Spleen (tissue), 11 donors: Measurements from ENCODE around the gene LYRM7. TPM values are rescaled to one million over a fixed set of nuclear protein-coding genes. Genes with fewer than 3 reads are reported as not detected.

Experiments
- DNase-seq: peaks from one replicate; pipeline ENCODE4 v3.0.0-alpha.2; 2020
- H3K27ac ChIP-seq, 8 donors: fragments of 200-600 bp; sonication (generic) in 7 of 8; 1 replicate in 4 of 8; 2 replicates in 4 of 8; pipeline versions ENCODE4 v1.5.0 to v1.8.0; 2016 to 2021; ENCODE audit warnings: inconsistent platforms in 4 of 8, mild to moderate bottlenecking in 4 of 8, moderate library complexity in 1 of 8
- H3K27me3 ChIP-seq, 7 donors: fragments of 200-600 bp; sonication (generic) in 6 of 7; replicated peaks in 1 of 7; 1 replicate in 4 of 7; 2 replicates in 3 of 7; pipeline versions ENCODE4 v1.5.0 to v1.8.0; 2016 to 2021; ENCODE audit warnings: inconsistent platforms in 3 of 7, mild to moderate bottlenecking in 1 of 7
- H3K36me3 ChIP-seq, 6 donors: fragments of 200-600 bp; sonication (generic) in 5 of 6; 1 replicate in 4 of 6; 2 replicates in 2 of 6; pipeline versions ENCODE4 v1.5.0 to v1.8.0; 2016 to 2021; ENCODE audit warnings: inconsistent platforms in 2 of 6
- H3K4me1 ChIP-seq, 6 donors: fragments of 200-600 bp; sonication (generic) in 5 of 6; 1 replicate in 3 of 6; 2 replicates in 3 of 6; pipeline versions ENCODE4 v1.5.0 to v1.8.0; 2016 to 2021; ENCODE audit warnings: inconsistent platforms in 3 of 6
- H3K4me3 ChIP-seq, 8 donors: fragments of 200-600 bp; sonication (generic) in 7 of 8; 1 replicate in 4 of 8; 2 replicates in 4 of 8; pipeline versions ENCODE4 v1.5.0 to v1.8.0; 2016 to 2021; ENCODE audit warnings: inconsistent platforms in 4 of 8, mild to moderate bottlenecking in 4 of 8, moderate library complexity in 2 of 8
- H3K9me3 ChIP-seq, 8 donors: fragments of 200-600 bp; sonication (generic) in 7 of 8; 1 replicate in 4 of 8; 2 replicates in 4 of 8; pipeline versions ENCODE4 v1.5.0 to v1.8.0; 2016 to 2021; ENCODE audit warnings: inconsistent platforms in 4 of 8
- CTCF ChIP-seq, 11 experiments: fragments of 200-600 bp in 7 of 11; fragments of 450-650 bp in 4 of 11; sonication (generic) in 4 of 11; IDR thresholded peaks in 8 of 11; conservative IDR thresholded peaks in 3 of 11; 1 replicate in 7 of 11; 2 replicates in 4 of 11; pipeline versions ENCODE4 v1.4.0 to v1.8.0; 2016 to 2021; ENCODE audit warnings: antibody characterized with exemption in 11 of 11, inconsistent platforms in 4 of 11, mild to moderate bottlenecking in 1 of 11
- POLR2A ChIP-seq, 3 donors: fragments of 450-650 bp; IDR thresholded peaks; one replicate each; pipeline ENCODE4 v1.5.1; 2017; ENCODE audit warnings: antibody characterized with exemption in 3 of 3, mild to moderate bottlenecking in 1 of 3
- POLR2AphosphoS5 ChIP-seq, 3 donors: sonication (generic); formaldehyde crosslinking; IDR thresholded peaks; one replicate each; pipeline ENCODE4 v1.5.1; 2017; ENCODE audit warnings: antibody characterized with exemption in 3 of 3
- WGBS, 5 donors: extraction: QIAGEN DNeasy Blood & Tissue Kit in 3 of 5; methylation state at CpG; one replicate each; pipeline versions ENCODE4 v1.1.5 to v1.1.7; 2013 to 2018; 5-methylcytosine and 5-hydroxymethylcytosine counted together
- intact Hi-C: fragments of 100-400 bp; cut with DNase I; formaldehyde crosslinking; loops from one replicate; pipeline ENCODE4 v1.15.0; 2023; ENCODE audit warnings: low total_unique reads
- polyA plus RNA-seq, 3 donors: library from polyadenylated mRNA; stranded (reverse); fragments of 200-250 nt; gene quantifications; one replicate each; pipeline ENCODE4 v1.2.1, GENCODE V29; 2013
- total RNA-seq, 7 donors: library from RNA; depleted of rRNA in 3 of 7; stranded (reverse); fragments of >200 nt in 3 of 7; fragmentation: NEBNext Ultra II Directional in 4 of 7; extraction: Animal tissue kit (Norgen Biotek cat#: 25700) in 4 of 7; gene quantifications; one replicate each; pipeline versions ENCODE4 v1.1.0 to v1.2.1, GENCODE V29; 2016 to 2021
- donor health status: healthy with polysubstance abuse.
- donor health status: DM: no; HTN: no; CAD: no; lungs with moderate emphysema.
- donor health status: DM: no; HTN: no; CAD: no.
- donor health status: Bipolar disorder and iron deficiency.
- donor health status: healthy.
- donor health status: DM: no; HTN: no; CAD: no.
- donor health status: DM: yes; HTN: yes; CAD: no.

Gene LYRM7
- total and polyA plus RNA-seq, 10 donors = 3.2 to 13.3 (median 9.0) TPM

GRCh38 chr5:131151216-131151615, 19.5 kb upstream of the LYRM7 start:
- H3K36me3 ChIP-seq = peaks cover 0 to 1% (median 0%) of the 10 kb centered on the region in 6 donors
- H3K27ac ChIP-seq = no peak overlapping the region
- no peaks in the 10 kb centered on the region for H3K9me3 ChIP-seq
- intact Hi-C loops = no loop called here
- no peak for DNase-seq
- H3K4me3 ChIP-seq = no peak overlapping the region
- WGBS, 5 donors = 84 to 92% (median 90%) methylated on average over 4 of the region's 4 CpGs
- TF ChIP-seq CTCF (IDR thresholded peaks at IDR 0.05 in 8 of 11, conservative IDR thresholded peaks at IDR 0.05 in 3 of 11) = no peak
- TF ChIP-seq POLR2AphosphoS5 (IDR thresholded peaks at IDR 0.05) = no peak
- TF ChIP-seq POLR2A (IDR thresholded peaks at IDR 0.05) = no peak
- H3K4me1 ChIP-seq = no peaks in the 10 kb centered on the region
- H3K27me3 ChIP-seq = no peaks in the 10 kb centered on the region

DNA sequence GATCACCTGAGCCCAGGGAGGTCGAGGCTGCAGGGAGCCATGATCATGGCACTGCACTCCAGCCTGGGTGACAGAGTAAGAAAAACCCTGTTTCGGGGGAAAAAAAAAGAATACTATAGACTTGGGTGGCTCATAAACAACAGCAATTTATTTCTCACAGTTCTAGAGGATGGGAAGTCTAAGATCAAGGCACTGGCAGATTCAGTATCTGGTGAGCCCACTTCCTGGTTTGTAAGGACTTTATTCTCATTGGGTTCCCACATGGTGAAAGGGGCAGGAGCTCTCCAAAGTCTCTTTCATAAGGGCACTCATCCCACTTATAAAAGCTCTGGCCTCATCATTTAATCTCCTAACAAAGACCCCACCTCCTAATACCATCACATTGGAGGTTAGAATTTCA, 14.4 kb upstream of the LYRM7 start:
- Histone ChIP-seq H3K4me3 (no peak overlapping the region), H3K9me3 (no peaks in the 10 kb centered on the region), H3K4me1 (peaks cover 0 to 18% (median 13%) of the 10 kb centered on the region in 6 donors), H3K27ac (no peak overlapping the region), H3K27me3 (no peaks in the 10 kb centered on the region), H3K36me3 (peaks cover 0 to 53% (median 35%) of the 10 kb centered on the region in 6 donors)
- intact Hi-C loops = no loop called here
- DNase-seq = no peak
- TF ChIP-seq POLR2A (IDR thresholded peaks at IDR 0.05) (no peak), POLR2AphosphoS5 (IDR thresholded peaks at IDR 0.05) (no peak), CTCF (IDR thresholded peaks at IDR 0.05 in 8 of 11, conservative IDR thresholded peaks at IDR 0.05 in 3 of 11) (no peak)
- WGBS, 5 donors = 83 to 100% (median 96%) methylated on average over 2 of the region's 2 CpGs

DNA sequence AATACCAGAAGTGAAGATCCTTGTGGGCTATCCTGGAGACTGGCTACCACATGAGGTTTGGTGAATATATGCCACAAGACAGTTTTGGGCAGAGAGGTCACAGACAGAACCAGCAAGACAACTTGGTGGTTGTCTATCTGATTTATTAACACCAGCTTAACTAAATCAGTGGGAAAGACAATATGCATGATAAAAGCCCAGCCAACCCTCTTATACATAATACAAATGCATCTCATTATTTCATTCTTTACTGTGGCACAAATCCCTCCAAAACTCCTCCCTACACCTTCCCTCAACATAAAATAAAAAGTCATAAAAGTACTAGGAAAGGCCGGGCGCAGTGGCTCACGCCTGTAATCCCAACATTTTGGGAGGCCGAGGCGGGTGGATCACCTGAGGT, 13.8 kb upstream of the LYRM7 start:
- peaks cover 0 to 24% (median 16%) of the 10 kb centered on the region in 6 donors for H3K4me1 ChIP-seq
- no peak overlapping the region for H3K4me3 ChIP-seq
- TF ChIP-seq CTCF (IDR thresholded peaks at IDR 0.05 in 8 of 11, conservative IDR thresholded peaks at IDR 0.05 in 3 of 11) = no peak
- no peak for TF ChIP-seq POLR2A (IDR thresholded peaks at IDR 0.05)
- TF ChIP-seq POLR2AphosphoS5 (IDR thresholded peaks at IDR 0.05) = no peak
- WGBS, 5 donors = 98 to 99% (median 99%) methylated on average over 5 of the region's 5 CpGs
- H3K9me3 ChIP-seq = no peaks in the 10 kb centered on the region
- no peak for DNase-seq
- H3K36me3 ChIP-seq = peaks cover 0 to 59% (median 41%) of the 10 kb centered on the region in 6 donors
- intact Hi-C loops = no loop called here
- H3K27ac ChIP-seq = no peak overlapping the region
- no peaks in the 10 kb centered on the region for H3K27me3 ChIP-seq

DNA sequence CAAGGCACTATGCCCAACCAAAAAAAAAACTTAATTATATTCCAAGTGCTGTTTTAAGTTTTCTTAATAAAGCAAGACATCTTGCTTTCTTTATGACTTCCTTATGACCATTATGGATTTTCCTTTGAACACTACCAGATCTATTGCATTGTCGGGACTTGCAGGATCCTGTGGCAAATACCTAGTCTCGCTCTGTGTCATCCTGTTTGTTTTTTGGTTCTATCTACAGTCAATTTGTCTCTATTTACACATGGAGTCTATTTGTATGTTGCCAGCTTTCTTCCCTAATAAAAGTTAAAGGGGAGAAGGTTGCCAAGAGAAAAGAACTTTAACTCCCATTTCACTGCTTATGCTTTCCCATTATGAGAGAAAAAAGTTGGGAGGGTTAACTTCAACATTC, 10.6 kb upstream of the LYRM7 start:
- Histone ChIP-seq H3K27ac (no peak overlapping the region), H3K36me3 (peaks cover 0 to 69% (median 50%) of the 10 kb centered on the region in 6 donors), H3K4me1 (peaks cover 10 to 47% (median 36%) of the 10 kb centered on the region in 6 donors), H3K4me3 (no peak overlapping the region), H3K9me3 (no peaks in the 10 kb centered on the region), H3K27me3 (no peaks in the 10 kb centered on the region)
- WGBS, 5 donors = 69 to 98% (median 87%) methylated on average over 2 of the region's 2 CpGs
- intact Hi-C loops = loop anchor here (10.0 kb wide), 3 partner anchors 105 to 255 kb away; partner anchors contain the start of gene CDC42SE2
- no peak for DNase-seq
- TF ChIP-seq POLR2AphosphoS5 (IDR thresholded peaks at IDR 0.05) (no peak), POLR2A (IDR thresholded peaks at IDR 0.05) (no peak), CTCF (IDR thresholded peaks at IDR 0.05 in 8 of 11, conservative IDR thresholded peaks at IDR 0.05 in 3 of 11) (no peak)
